ENCODE results near the gene PRR20D.
"Not testable (repeated sequence)": the region's sequence is repeated elsewhere in the genome, so short reads cannot be mapped to it uniquely, and the experiment has no call there.

The PRR20D gene

DNA sequence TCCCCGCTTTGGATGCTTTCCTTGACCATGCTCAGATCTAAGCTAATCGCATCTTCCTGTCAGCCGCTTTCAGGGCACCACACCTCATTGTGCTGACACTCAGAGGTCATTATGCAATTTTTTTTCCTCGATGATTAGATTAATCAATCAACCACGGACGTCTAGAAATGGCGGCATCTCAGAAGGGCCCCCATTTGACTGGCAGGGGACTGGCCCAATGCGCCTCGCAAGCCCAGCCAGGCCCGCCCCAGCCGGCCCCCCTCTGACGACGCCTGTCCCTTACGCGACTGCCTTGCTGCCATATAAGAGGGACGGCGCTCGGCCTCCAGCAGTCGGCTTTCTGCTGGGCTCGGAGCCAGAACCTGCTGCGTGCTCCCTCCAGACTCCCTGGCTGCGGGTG, at the start of gene PRR20D:
Gene PRR20D, plus strand, starts transcription at position 301 of the 400 bp plus-strand sequence. CDS start 387 bp downstream, outside the sequence.
- not testable (repeated sequence) for DNase-seq

DNA sequence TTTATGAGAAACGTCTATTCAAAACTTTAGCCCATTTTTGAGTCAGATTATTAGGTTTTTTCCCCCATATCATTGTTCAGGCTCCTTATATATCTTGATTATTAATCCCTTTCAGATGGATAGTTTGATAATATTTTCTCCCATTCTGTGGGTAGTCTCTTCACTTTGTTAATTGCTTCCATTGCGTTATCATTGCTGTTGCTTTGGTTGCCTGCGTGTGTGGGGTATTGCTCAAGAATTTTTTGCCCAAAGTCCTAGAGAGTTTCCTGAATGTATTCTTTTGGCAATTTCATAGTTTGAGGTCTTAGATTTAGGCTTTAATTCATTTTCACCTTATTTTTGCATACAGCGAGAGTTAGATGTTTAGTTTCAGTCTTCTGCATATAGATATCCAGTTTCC, 45.5 kb upstream of the PRR20D start:
- no peak for DNase-seq

DNA sequence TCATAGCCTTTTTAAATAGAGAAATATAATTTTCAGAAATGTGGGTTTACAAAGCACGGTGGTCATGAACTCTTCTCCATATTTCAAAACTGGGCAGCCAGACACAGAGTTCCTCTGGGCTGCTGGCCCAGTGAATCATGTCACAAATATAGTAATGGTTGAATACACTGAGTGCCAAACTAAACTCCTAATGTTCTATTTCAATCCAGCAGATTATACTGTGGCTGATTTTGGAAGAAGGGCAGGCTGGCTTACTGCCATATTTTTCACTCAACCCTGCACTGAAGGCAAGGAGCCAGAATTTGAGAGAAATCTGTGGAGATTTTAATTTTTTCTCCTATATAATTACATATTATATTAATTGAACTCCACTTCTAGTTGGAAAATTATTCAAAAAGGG, 36.8 kb upstream of the PRR20D start:
- DNase-seq, result no peak

DNA sequence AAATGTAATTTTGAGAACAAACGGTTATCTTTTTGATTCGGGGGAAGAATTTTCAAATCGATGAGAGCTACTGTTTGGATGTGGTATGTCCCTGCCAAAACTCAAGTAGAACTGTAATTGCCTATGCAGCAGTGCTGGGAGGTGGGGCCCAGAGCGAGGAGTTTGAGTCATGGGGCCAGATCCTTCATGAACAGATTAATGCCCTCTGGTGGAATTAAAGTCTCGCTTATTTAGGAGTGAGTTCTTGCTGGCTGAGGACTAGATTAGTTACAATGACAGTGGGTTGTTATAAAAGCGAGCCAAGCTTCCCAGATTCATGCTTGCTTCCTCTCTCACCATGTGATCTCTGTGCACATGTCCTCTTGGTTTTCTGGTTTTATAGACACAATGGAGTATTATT, 31.5 kb upstream of the PRR20D start:
- no peak for DNase-seq

DNA sequence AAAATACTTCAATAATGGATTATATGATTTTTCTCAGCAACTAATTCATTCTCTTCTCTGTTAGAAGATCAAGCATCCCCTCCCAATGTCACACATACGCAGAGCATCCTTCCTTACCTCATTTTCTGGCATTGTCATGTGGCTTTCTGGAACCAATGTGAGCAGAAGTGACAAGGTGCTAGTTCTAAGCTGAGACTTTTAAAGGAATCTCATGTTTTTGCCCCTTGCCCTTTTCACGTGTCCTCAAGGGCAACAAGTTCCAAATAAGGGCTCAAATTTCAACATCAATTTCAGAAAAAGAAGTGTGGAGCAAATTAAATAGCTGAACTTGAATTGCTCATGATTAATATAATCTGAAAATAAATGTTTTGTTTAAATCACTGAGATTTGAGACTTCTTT, 24.3 kb upstream of the PRR20D start:
- DNase-seq, result no peak

DNA sequence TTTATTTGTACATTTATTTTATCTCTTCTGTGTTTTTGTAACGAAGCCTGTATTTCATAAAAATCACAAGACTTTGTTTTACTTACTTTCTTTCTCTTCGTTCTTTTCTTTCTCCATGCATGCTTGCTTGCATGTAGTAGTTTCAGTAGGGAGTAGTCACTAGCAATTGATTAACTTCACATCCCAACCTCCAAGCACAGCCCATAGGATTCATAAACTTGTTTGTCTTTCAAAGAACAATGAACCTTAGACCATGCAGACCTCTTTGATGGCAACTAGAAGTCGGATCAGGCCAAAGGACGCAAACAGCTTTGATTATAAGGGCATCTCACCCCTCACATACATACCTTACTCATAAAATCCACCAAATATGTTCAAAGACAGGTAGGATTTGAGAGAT, 22.8 kb upstream of the PRR20D start:
- DNase-seq, result no peak

DNA sequence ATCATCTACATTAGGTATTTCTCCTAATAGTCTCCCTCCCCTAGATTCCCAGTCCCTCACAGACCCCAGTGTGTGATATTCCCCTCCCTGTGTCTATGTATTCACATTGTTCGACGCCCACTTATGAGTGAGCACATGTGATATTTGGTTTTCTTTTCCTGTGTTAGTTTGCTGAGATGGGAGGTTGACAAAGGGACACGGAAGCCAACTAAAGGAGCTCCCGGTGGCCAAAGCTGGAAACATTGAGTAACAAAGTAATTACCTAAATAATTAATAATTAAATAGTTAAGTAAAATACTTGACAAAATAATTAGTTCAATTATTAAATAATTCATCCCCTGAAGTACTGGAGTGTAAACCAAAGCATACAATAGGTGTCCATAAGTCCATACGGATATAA, 21.4 kb upstream of the PRR20D start:
- no peak for DNase-seq

DNA sequence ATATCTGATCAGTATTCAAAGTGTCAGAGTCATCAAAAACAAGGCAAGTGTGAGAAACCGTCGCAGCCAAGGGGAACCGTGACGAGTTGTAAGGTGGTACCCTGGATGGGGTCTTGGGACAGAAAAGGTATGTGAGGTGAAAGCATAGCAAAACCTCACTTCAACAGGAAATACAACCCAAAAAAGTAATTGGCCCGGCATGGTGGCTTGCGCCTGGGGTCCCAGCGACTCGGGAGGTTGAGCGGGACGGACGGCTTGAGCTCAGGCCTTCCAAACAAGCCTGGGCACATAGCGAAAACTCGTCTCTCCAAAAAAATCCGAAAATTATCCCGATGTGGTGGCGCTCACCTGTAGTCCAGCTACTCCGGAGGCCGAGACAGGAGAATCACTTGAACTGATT, 20.7 kb upstream of the PRR20D start:
- DNase-seq, result not testable (repeated sequence)

DNA sequence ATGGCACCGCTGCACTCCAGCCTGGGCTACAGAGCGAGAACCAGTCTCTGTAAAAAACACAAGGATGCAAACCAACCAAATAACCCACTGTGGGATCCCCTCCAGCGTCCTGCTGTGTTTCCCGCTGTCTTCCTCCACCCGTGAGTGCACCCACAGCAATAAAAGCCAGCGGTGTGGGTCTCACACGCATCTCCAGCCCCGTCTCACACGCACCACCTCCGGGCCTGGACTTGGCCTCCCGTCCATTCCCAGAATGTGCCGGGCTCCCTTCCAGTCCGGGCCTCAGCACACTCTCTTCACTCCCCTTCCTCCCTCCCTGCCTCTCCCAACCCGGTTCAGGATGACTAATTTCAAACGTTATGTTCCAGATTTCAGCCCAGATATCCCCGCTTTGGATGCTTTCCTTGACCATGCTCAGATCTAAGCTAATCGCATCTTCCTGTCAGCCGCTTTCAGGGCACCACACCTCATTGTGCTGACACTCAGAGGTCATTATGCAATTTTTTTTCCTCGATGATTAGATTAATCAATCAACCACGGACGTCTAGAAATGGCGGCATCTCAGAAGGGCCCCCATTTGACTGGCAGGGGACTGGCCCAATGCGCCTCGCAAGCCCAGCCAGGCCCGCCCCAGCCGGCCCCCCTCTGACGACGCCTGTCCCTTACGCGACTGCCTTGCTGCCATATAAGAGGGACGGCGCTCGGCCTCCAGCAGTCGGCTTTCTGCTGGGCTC, 20.0 kb upstream of the PRR20D start, which contains the start of gene PRR20A:
Gene PRR20A, plus strand, starts transcription at position 684 of the 734 bp plus-strand sequence. CDS start 387 bp downstream, outside the sequence.
- not testable (repeated sequence) for DNase-seq

DNA sequence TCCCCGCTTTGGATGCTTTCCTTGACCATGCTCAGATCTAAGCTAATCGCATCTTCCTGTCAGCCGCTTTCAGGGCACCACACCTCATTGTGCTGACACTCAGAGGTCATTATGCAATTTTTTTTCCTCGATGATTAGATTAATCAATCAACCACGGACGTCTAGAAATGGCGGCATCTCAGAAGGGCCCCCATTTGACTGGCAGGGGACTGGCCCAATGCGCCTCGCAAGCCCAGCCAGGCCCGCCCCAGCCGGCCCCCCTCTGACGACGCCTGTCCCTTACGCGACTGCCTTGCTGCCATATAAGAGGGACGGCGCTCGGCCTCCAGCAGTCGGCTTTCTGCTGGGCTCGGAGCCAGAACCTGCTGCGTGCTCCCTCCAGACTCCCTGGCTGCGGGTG, 13.2 kb upstream of the PRR20D start, which contains the start of gene PRR20B:
Gene PRR20B, plus strand, starts transcription at position 301 of the 400 bp plus-strand sequence. CDS start 387 bp downstream, outside the sequence.
- DNase-seq, result not testable (repeated sequence)

DNA sequence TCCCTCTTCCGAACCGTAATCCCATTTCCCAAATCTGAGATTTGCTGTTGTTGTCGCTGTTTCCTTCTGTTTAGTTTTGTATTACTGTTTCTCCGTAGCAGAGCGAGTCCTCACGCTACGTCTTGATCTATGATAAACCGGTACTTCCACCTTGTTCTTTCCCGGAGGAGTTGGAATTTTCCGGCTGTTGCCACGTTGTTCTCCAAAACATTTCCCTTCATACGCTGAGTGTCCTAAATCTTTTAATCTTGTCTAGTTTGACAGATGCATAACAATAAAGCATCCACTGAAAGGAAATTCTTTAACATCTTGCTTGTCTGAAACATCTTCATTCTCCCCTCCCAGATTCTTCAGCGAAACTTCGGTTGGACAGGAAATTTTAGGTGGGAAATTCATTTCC, 12.3 kb upstream of the PRR20D start:
- not testable (repeated sequence) for DNase-seq

DNA sequence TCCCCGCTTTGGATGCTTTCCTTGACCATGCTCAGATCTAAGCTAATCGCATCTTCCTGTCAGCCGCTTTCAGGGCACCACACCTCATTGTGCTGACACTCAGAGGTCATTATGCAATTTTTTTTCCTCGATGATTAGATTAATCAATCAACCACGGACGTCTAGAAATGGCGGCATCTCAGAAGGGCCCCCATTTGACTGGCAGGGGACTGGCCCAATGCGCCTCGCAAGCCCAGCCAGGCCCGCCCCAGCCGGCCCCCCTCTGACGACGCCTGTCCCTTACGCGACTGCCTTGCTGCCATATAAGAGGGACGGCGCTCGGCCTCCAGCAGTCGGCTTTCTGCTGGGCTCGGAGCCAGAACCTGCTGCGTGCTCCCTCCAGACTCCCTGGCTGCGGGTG, 6.7 kb upstream of the PRR20D start, which contains the start of gene PRR20C:
Gene PRR20C, plus strand, starts transcription at position 301 of the 400 bp plus-strand sequence. CDS start 387 bp downstream, outside the sequence.
- not testable (repeated sequence) for DNase-seq

DNA sequence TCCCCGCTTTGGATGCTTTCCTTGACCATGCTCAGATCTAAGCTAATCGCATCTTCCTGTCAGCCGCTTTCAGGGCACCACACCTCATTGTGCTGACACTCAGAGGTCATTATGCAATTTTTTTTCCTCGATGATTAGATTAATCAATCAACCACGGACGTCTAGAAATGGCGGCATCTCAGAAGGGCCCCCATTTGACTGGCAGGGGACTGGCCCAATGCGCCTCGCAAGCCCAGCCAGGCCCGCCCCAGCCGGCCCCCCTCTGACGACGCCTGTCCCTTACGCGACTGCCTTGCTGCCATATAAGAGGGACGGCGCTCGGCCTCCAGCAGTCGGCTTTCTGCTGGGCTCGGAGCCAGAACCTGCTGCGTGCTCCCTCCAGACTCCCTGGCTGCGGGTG, 6.5 kb downstream of the PRR20D start, which contains the start of gene PRR20E:
Gene PRR20E, plus strand, starts transcription at position 301 of the 400 bp plus-strand sequence. CDS start 387 bp downstream, outside the sequence.
- DNase-seq, result not testable (repeated sequence)

DNA sequence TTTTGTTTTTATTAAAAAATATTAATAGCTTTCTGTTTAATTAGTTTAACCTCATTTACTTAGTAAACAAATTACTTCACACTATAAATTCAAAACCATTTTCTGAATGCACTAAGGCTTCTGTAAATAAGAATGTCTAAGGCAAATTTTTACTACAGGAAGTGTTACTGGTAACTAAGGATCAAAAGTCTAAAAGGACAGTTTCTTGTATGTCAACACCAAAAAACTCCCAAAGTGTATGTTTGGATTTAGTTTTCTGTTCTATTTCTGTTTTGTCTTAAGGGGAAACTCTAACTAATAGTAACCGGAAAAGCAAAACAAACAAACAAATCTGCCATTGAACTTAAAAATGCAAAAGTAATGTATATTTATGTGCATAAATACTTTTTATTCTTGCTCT, 31.2 kb downstream of the PRR20D start:
- no peak for DNase-seq

DNA sequence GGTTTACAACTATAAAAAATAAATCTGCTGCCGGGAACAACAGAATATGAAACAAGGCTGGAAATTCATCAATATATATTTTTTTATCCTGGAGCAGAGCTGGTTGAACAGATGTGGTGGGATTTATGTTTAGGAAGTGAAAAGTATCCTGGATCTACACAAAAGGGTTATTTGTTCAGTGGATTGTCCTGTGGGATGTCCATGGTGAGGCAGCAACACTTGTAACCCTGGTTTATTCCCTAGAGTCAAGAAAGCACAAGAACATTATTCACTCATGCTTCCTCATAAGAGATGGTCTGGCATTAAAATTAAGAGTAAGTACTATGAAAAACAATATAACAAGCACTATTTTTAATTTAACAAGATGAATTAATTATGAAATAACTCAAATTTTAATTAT, 52.6 kb downstream of the PRR20D start:
- DNase-seq, result no peak
